HepG2 (cell line): ENCODE data around the gene MAB21L4. TPM values are rescaled to one million over a fixed set of nuclear protein-coding genes. Genes with fewer than 3 reads are reported as not detected.

Experiments used
- JDP2 ChIP-seq: sonication (generic); formaldehyde crosslinking; IDR thresholded peaks from 2 replicates; pipeline ENCODE4 v1.8.1; 2022; ENCODE audit warnings: missing genetic modification reagents, borderline replicate concordance
- PRDM10 ChIP-seq: sonication (generic); formaldehyde crosslinking; IDR thresholded peaks from 2 replicates; pipeline ENCODE4 v1.4.0; 2020; ENCODE audit warnings: low read depth, missing genetic modification reagents
- RFXAP ChIP-seq: sonication (generic); formaldehyde crosslinking; IDR thresholded peaks from 2 replicates; pipeline ENCODE4 v1.4.0; 2020; ENCODE audit warnings: missing genetic modification reagents, borderline replicate concordance
- ZBTB33 ChIP-seq: sonication (generic); formaldehyde crosslinking; IDR thresholded peaks from 2 replicates; pipeline ENCODE4 v1.4.0; 2020; ENCODE audit warnings: missing genetic modification reagents
- ZBTB39 ChIP-seq: sonication (generic); formaldehyde crosslinking; IDR thresholded peaks from 2 replicates; pipeline ENCODE4 v1.5.0; 2020; ENCODE audit warnings: missing genetic modification reagents
- ZHX2 ChIP-seq, 2 experiments: sonication (generic) in 1 of 2; formaldehyde crosslinking in 1 of 2; IDR thresholded peaks; 2 replicates each; pipeline versions ENCODE4 v1.6.1 to v1.9.0; 2014 to 2022; ENCODE audit warnings: antibody characterized with exemption in 1 of 2, borderline replicate concordance in 1 of 2, inconsistent platforms in 1 of 2, low read depth in 1 of 2, missing genetic modification reagents in 1 of 2
- ZNF451 ChIP-seq: sonication (generic); formaldehyde crosslinking; IDR thresholded peaks from 2 replicates; pipeline ENCODE4 v1.5.0; 2020; ENCODE audit warnings: mild to moderate bottlenecking, missing genetic modification reagents
- ZNF776 ChIP-seq: sonication (generic); formaldehyde crosslinking; IDR thresholded peaks from 2 replicates; pipeline ENCODE4 v1.4.0; 2020; ENCODE audit warnings: mild to moderate bottlenecking, missing genetic modification reagents
- ZSCAN29 ChIP-seq: sonication (generic); formaldehyde crosslinking; conservative IDR thresholded peaks from 2 replicates; pipeline ENCODE4 v1.4.0; 2020; ENCODE audit warnings: mild to moderate bottlenecking, missing genetic modification reagents
- polyA plus RNA-seq, 8 experiments: library from polyadenylated mRNA; depleted of rRNA in 3 of 8; stranded (reverse) in 7 of 8; unstranded in 1 of 8; fragments of >200 nt; fragmentation: Illumina TruSeq in 4 of 8; extraction: Trizol in 4 of 8; gene quantifications; 2 replicates each; pipeline versions ENCODE4 v1.2.1 to v1.2.3, GENCODE V29; 2011 to 2016; ENCODE audit warnings: low read depth in 4 of 8, missing spikeins in 1 of 8, mixed read lengths in 1 of 8; ENCODE audit not compliant: insufficient read depth in 1 of 8
- total RNA-seq, 5 experiments: library from RNA; depleted of rRNA; stranded (reverse); fragments of >200 nt; fragmentation: Illumina TruSeq; extraction: Trizol; gene quantifications; 2 replicates each; pipeline ENCODE4 v1.2.3, GENCODE V29; 2016; ENCODE audit warnings: low read depth in 1 of 5

The MAB21L4 gene
- total and polyA plus RNA-seq, 2 of the 13 experiments (the other 11 are each of a cell fraction or from before 2014, with no cell fraction given) = 3.0 to 14.0 TPM

- TF ChIP-seq PRDM10 (peak; percentile 86), ZNF776 (CRISPR knock-in tag) (peak; percentile 98), ZHX2 (IDR thresholded peaks at IDR 0.05; ENCODE audit: low read depth) (peak; percentile 70), ZHX2 (CRISPR knock-in tag; IDR thresholded peaks at IDR 0.05; ENCODE audit: borderline replicate concordance) (no peak), ZBTB39 (CRISPR knock-in tag) (no peak; the same call in 1 of the 2 replicates), JDP2 (CRISPR knock-in tag) (peak; percentile 89; the same call in 1 of the 2 replicates), ZNF451 (peak; percentile 99), RFXAP (peak; percentile 95), ZSCAN29 (CRISPR knock-in tag) (no peak; the same call in 1 of the 2 replicates), ZBTB33 (CRISPR knock-in tag) (peak; percentile 62; the same call in 1 of the 2 replicates)
Measured at GRCh38 chr2:240857039-240858008, 38.6 kb downstream of the MAB21L4 start (continued).
